ENCODE data around the gene LMO7. TPM values are rescaled to one million over a fixed set of nuclear protein-coding genes. Genes with fewer than 3 reads are reported as not detected.

The LMO7 gene
- total RNA-seq, 1 experiment from 2014 or later: 20.4 TPM

DNA sequence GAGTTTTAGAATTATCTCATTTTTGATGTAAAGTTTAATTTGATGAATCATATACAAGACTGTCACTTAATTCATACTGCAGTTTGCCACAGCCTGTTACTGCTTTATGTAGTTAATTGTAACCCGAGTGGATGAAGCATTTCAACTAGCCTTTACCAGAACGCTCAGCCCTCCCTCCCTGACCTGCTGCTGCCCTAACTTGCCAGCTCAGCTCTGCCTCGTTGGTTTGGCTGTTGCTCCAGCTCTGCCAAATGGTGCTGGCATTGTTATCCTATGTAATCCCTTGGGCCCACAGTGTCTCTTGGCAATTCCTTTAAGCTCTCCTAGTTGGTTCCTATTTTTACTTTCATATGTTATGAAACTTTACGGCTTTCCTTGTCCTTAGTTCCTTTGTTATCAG is 113.3 kb downstream of the LMO7 start:
- Histone ChIP-seq H3K23ac (ENCODE audit: insufficient read length, low read depth, low read length) (no peak overlapping the region), H2AFZ (ENCODE audit: low read length) (no peak overlapping the region), H3K4me2 (ENCODE audit: insufficient read depth, insufficient read length, low read length) (no peak overlapping the region), H2BK15ac (ENCODE audit: low read depth, low read length) (no peak overlapping the region), H4K5ac (ENCODE audit: insufficient read length, low read depth, low read length) (no peak overlapping the region), H2BK20ac (ENCODE audit: low read depth, low read length, poor library complexity, severe bottlenecking) (no peak overlapping the region), H2BK12ac (ENCODE audit: insufficient read length, low read depth, low read length) (no peak overlapping the region), H3K18ac (ENCODE audit: insufficient read length, low read depth, low read length) (no peak overlapping the region), H3T11ph (ENCODE audit: low read length) (no peak overlapping the region), H4K20me1 (ENCODE audit: control insufficient read depth, insufficient read depth, insufficient read length) (no peaks in the 10 kb centered on the region), H3K27ac (ENCODE audit: insufficient read length, low read depth, low read length) (no peak overlapping the region), H3K56ac (ENCODE audit: insufficient read length, low read depth, low read length) (no peak overlapping the region), H3K27me3 (ENCODE audit: insufficient read depth, low read length) (no peaks in the 10 kb centered on the region), H2BK5ac (ENCODE audit: insufficient read length, low read length) (no peak overlapping the region), H3K4ac (ENCODE audit: low read depth, low read length) (no peak overlapping the region), H2BK120ac (ENCODE audit: low read depth, low read length, poor library complexity, severe bottlenecking) (no peak overlapping the region), H2AK5ac (ENCODE audit: insufficient read length, low read length) (no peak overlapping the region), H3K9me3 (ENCODE audit: control insufficient read depth, low read depth, low read length) (no peaks in the 10 kb centered on the region), H3K79me2 (ENCODE audit: insufficient read depth, low read length) (no peaks in the 10 kb centered on the region), H3K9ac (ENCODE audit: extremely low read depth, insufficient read length, low read length) (no peak overlapping the region), H3K14ac (ENCODE audit: insufficient read depth, low read length) (no peak overlapping the region), H3K4me1 (ENCODE audit: insufficient read depth, low read length) (no peaks in the 10 kb centered on the region), H3K79me1 (ENCODE audit: insufficient read depth, low read depth, low read length, poor library complexity, severe bottlenecking) (no peaks in the 10 kb centered on the region), H4K91ac (ENCODE audit: insufficient read length, low read depth, low read length) (no peak overlapping the region), H3K23me2 (ENCODE audit: insufficient read length, low read depth, low read length, poor library complexity, severe bottlenecking) (no peaks in the 10 kb centered on the region), H4K8ac (replicated peaks; ENCODE audit: insufficient read length, low read depth, low read length) (no peak overlapping the region)
- Mint-ChIP-seq H3K9me3 (peaks cover 17 to 20% of the 10 kb centered on the region in 2 experiments), H3K27ac (peak overlapping the region in 1 of 3 experiments; percentile 7; a peak in 1 of 7 replicates), H3K4me3 (no peak overlapping the region), H3K4me1 (peaks cover 3 to 7% of the 10 kb centered on the region in 2 experiments; a peak in 2 of 4 replicates), H3K36me3 (ENCODE audit: insufficient read depth in 1 of 3, low read depth in 3 of 3) (peaks cover 9 to 32% (median 18%) of the 10 kb centered on the region in 3 experiments), H3K27me3 (ENCODE audit: low read depth) (no peaks in the 10 kb centered on the region; the same call in 1 of the 2 replicates)
- no peak for TF ChIP-seq CTCF (conservative IDR thresholded peaks at IDR 0.05)
- WGBS (ENCODE audit: extremely low coverage, insufficient read length, low lambda C conversion rate): no CpG with 5 or more reads among the region's 4 CpGs
- no peak for DNase-seq
